Daoy (cell line): ENCODE measurements around the gene MBOAT2. TPM values are rescaled to one million over a fixed set of nuclear protein-coding genes. Genes with fewer than 3 reads are reported as not detected.
"Not testable (repeated sequence)": the region's sequence is repeated elsewhere in the genome, so short reads cannot be mapped to it uniquely, and the experiment has no call there.

ENCODE experiments used
- DNase-seq: peaks from one replicate; pipeline ENCODE4 v3.0.0-alpha.2; 2015; ENCODE audit warnings: low read depth
- total RNA-seq: library from RNA; depleted of rRNA; stranded (reverse); fragments of >200 nt; shearing (Covaris generic); gene quantifications from 2 replicates; pipeline ENCODE4 v1.2.3, GENCODE V29; 2014

MBOAT2 gene
- total RNA-seq, 1 experiment from 2014 or later, result 21.0 TPM

DNA sequence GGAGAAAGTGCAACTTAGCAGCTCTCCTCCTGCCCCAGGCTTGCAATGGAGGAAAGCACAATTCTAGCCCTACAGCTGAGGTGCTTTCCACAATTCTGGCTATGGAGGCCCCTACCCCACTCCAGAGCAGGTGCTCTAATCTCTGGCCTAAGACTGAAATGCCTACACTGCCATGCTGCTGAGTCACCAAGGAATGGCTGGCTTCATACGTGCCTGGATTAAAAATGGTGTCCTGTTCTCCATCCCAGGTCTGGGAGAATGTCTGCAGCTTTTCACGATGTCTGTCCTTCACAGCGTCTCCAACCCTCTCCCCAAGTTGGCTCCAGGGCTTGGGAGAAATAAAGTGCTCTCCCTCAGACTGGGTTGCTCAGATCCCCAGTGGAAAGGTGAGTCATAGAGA lies 48.5 kb downstream of the MBOAT2 start:
- DNase-seq, result no peak

DNA sequence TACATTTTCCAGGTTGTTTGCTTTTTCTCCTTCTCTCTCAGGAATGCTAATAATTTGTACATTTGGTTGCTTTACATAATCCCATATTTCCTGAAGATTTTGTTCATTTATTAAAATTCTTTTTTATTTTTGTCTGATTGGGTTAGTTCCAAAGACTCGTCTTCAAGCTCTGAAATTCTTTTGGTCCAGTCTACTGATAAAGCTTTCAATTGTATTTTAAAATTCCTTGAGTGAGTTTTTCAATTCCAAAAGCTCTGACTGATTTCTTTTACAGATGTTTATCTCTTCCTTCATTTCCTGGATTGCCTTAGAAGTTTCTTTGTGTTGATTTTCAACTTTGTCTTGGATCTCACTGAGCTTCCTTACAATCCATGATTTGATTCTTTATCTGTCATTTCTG lies 50.0 kb downstream of the MBOAT2 start:
- DNase-seq, result no peak

DNA sequence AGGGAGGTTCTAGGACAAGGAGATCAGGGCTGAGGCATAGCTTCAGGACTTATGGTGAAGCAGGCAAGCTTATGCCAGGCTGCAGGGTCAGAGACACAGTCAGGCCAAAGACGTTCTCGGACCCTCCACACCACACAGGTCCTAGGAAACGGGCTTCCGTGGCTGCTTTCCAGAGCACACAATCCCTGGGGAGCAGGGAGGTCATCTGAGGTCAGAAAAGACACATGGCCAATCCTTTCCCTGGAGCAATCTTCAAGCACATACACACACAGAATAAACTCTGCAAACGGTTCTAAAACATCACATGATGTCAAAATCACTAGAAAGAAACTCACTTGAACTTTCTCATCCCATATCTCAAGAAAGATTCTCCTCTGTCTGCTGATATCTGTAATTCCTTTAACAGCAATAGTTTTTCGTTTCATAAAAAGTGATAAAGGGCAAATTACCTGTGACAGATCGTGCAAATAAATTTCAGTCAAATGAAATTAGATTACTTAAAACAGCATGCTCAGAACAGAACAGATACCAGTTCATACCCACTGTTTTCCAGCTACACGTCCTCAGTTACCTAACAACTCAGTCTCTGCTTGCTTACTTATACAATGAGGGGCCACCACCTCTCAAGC lies 63.9 kb downstream of the MBOAT2 start:
- DNase-seq, result no peak

DNA sequence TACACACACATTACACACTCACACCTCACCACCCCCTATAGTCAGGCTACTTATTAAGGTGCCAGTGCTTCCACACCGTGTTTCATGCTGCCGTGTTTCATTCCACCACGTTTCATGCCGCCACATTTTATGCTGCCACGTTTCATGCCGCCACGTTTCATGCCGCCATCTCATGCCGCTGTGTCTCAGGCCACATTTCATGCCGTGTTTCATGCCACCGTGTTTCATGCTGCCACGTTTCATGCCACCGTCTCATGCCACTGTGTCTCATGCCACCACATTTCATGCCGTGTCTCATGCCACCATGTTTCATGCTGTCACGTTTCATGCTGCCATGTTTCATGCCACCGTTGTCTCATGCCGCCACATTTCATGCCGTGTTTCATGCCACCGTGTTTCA lies 65.1 kb downstream of the MBOAT2 start:
- DNase-seq, result no peak

DNA sequence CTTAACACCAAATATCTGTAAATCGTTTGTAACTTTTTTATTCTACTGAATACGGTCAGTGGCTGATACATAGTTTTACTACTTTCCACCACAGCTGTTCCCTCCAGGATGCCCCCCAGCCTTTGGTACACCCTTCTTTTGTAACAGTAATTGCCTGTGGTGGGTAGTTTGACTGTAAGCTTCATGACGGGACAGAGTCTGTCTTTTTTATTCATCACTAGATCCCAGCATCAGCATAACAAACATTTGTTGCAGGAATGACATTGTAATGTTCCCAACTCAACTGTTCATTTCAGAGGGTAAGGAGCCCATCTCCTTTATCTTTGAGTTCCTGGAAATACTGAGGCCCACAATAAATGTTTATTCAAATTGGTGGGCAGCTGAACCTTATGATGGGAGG lies 67.5 kb downstream of the MBOAT2 start:
- DNase-seq, result no peak

DNA sequence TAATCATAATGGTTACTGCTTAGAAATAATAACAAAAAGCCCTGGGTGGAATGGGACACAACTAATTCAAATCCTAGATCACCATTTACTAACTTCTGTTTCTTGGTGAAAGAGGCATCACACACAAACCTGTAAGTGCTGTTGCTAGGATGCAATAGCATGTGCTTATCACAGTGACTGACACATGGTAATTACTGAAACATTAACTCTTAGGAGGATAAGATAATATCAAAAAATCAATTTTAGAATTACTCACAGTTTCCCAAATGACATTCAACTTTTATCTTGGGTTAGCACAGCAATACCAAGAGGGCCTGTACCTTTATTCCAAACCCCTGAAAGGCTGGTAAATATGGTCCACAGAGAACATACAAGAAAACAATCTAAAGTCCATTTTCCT lies 69.1 kb downstream of the MBOAT2 start:
- no peak for DNase-seq

DNA sequence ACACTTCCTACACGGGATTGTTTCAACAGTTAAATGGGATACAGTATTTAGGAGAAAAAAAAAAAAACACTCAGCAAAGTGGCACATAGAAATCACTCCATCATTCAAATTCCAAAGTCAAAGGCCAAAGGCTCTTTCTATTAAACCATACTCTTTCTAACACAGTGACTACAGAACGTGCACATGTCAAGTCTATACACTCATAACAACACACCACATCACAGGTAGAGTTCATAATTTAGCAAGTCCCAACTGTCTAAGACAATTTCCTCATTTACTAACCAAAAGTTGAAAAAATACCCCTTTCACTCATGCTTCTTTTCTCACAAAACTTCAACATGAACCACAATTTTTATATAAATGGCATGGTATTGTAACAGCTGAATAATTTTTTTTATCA lies 70.8 kb downstream of the MBOAT2 start:
- no peak for DNase-seq

DNA sequence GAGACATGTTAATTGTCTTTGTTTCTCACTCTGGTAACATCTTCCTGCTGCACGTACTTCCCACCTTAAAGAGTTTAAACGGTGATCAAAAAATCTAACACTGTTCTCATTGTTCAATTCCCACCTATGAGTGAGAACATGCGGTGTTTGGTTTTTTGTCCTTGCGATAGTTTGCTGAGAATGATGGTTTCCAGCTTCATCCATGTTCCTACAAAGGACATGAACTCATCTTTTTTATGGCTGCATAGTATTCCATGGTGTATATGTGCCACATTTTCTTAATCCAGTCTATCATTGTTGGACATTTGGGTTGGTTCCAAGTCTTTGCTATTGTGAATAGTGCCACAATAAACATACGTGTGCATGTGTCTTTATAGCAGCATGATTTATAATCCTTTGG lies 73.3 kb downstream of the MBOAT2 start:
- not testable (repeated sequence) for DNase-seq

DNA sequence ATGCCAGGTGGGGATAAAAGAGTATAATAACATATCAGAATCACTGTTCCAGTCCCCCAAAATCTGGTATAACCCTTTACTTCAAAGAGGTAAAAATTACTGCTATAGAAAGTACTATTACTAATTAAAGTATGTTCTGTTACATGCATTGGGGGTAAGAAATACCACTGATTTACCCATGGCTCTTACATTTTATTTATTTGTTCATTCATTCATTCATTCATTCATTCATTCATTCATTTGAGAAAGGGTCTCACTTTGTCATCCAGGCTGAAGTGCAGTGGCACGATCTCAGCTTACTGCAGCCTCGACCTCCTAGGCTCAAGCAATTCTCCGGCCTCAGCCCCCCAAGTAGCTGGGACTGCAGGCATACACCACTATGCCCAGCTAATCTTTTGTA lies 74.4 kb downstream of the MBOAT2 start:
- DNase-seq, result no peak

DNA sequence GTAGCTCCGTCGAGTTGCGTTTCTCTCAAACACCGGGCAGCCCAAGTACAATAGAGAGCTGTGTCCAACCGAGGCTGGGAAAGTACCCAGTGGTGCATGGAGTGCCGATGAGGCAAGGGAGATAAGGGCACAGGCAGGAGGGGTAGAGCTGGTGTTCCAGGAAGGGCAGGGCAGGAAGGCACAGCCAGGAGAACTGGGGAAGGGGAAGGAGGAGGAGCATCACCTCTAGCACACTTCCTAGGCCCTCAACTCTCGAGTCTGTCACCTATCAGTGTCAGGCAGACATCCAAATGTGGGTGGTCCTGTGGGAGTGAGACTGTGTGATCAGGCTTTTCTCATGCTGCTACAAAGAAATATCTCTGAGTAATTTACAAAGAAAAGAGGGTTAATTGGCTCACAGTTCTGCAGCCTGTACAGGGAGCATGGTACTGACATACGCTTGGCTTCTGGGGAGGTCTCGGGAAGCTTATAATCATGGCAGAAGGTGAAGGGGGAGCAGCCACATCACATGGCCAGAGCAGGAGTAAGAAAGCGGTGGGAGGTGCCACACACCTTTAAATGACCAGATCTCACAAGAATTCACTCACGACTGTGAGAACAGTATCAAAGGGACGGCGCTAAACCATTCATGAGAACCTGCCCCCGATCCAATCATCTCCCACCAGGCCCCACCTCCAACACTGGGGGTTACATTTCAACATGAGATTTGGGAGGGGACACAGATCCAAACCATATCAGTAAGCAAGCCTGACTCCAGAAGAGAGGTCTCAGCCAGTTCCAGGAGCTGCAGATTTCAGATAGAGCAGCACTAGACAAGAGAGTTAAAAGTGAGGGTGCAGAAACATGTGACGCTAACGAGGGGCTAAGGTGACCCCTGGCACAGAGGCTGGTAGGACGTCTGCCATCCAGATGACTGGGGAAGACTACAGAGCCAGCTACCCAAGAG lies 75.7 kb downstream of the MBOAT2 start:
- no peak for DNase-seq

DNA sequence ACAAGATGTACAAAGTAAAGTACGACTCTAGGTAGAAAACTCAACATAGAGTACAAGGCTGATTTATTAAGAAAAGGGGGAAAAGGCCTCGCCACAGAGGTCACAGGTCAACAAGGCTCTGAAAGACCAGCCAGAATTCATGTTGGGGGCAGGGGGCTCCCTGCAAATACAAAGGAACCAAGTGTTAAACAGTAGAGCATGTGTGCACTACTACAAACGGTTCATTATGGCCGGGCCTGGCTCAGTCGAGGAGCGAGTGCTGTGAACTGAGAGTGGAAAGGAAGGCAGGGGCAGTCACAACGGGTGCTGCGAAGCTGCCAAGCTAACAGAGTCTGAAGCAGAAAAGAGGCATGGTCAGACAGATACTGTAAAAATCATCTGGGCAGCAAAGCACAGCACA lies 77.1 kb downstream of the MBOAT2 start:
- no peak for DNase-seq

DNA sequence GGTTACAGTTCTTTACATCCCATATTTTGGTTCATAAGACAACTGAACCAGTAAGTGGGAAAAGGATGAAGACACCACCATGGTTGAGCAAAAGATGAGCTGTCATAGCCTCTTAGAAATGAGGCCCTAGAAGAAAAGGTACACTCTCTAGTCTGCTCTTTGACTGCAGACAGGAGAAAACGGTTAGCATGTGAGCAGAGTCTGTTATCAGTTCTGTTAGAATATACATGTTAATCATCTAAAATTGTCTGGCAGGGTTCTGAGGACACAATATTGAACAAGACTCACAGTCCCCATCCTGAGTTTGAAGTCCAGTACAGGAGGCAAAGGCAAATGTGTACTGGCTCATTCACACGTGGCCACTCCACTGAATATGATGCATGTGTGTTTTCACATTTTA lies 78.1 kb downstream of the MBOAT2 start:
- DNase-seq, result no peak

DNA sequence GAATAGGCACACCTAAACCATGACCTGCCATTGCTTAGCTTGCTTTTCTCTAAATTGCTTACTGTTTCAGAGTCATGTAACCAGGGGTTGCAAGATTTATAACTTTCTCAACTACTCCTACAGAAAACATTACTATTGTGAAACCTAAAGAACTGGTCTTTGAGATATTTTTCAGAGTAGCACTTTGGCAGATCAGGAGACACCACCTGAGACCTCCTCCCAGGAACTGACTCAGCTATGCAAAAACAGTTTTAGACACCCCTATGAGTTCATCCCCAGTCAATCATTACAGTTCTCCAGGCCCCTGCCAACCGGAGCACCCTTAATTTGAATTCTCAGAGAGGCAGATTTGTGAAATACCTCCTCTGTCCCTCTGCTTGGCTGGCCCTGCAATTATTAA lies 80.3 kb downstream of the MBOAT2 start:
- DNase-seq, result no peak

DNA sequence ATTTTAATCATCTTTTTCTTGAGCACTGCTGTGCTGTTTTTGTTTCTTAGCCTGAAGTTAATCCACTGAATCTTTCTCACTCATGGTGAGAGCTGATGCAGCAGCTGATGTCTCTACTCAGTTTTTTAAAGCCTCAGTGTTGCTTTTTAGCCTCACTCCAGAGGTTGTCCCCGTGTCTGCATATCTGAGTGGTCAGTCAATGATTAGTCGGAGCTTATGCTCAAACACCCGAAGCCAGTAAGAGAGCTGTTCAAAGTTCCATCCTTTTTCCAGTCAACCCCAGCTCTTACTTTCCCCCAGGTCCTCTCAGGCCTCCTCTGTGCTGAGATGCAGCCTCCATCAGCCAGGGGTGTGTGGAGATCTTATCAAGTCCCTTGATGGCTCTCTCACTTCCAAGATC lies 81.1 kb downstream of the MBOAT2 start:
- DNase-seq, result no peak

DNA sequence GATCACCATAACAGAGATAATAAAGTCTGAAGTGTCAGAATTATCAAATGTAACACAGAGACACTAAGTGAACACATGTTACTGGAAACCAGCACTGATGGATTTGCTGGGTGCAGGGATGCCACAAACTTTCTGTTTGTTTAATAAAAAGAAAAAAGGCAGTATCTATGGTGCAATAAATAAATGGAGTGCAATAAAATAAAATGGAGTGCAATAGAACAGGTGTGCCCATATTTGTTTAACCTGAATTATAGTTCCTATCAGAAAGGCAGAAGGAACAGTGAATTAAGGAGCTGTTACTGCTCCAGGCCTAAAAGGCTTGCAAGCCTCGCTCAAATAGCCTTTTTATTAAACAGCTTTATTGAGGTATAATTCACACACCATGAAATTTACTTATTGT lies 85.1 kb downstream of the MBOAT2 start:
- no peak for DNase-seq

DNA sequence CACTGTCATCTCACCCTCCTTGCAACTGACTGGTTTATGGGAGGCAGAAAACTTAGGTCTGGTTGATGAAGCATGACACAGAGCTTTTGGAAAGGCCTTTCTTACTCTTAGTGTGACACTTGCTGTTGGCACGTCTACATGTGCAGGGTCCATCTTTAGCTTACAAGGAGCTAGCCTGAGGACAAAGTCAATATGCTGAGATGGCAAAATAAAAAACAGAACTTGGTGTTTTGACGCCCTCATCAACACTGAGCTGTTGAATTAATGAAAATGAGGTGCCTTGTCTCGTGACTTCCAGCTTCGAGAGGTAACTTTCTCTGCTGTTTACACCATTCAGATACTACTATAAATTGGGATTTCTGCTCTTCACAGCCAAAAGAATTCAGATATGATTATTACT lies 87.5 kb downstream of the MBOAT2 start:
- DNase-seq, result no peak

DNA sequence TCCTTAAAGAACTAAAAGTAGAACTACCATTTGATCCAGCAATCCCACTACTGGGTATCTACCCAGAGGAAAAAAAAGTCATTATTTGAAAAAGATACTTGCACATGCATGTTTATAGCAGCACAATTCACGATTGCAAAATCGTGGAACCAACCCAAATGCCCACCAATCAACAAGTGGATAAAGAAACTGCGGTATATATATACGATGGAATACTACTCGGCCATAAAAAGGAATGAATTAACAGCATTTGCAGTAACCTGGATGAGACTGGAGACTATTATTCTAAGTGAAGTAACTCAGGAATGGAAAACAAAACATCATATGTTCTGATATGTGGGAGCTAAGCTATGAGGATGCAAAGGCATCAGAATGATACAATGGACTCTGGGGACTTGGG lies 89.7 kb downstream of the MBOAT2 start:
- DNase-seq, result not testable (repeated sequence)

DNA sequence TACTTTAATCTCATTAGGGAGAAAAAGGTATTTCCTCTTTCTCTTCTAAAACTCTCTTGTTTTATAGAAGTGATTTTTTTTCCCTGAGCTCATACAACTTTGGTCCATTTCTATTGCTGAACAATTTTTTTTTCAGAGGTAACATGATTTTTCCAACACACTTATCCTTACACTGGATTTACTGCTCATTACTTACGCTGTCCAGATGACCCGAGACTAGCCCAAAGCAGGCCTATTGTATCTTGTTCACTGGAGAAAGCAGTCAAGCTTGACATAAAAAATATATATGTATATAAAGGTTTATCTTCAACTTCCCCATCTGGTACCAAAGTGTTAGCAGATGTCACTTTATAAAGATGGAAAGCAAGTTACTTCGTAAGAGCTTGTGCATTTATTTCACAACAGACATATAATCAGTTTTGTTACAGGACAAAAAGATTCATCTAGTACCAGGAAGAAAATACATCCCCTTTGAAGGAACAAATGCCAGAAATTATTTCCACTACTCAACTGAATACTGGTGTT lies 95.7 kb downstream of the MBOAT2 start:
- no peak for DNase-seq

DNA sequence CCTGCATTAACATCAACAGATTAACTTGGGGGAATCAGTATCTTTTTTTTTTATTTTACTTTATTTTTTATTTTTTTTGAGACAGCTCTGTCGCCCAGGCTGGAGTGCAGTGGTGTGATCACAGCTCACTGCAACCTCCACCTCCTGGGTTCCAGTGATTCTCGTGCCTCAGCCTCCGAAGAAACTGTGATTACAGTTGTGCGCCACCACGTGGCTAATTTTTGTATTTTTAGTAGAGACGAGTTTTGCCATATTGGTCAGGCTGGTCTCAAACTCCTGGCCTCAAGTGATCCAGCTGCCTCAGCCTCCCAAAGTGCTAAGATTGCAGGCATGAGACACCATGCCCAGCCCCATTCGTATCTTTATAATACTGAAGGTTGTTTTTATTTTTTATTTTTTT lies 99.6 kb downstream of the MBOAT2 start:
- not testable (repeated sequence) for DNase-seq

DNA sequence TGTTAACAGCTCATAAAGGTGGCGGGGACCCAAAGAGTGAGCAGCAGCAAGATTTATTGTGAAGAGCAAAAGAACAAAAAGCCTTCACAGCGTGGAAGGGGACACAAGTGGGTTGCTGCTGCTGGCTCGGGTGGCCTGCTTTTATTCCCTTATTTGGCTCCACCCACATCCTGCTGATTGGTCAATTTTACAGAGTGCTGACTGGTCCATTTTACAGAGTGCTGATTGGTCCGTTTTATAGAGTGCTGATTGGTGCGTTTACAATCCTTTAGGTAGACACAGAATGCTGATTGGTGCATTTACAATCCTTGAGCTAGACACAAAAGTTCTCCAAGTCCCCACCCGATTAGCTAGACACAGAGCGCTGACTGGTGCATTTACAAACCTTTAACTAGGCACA lies 100.7 kb downstream of the MBOAT2 start:
- DNase-seq, result not testable (repeated sequence)

DNA sequence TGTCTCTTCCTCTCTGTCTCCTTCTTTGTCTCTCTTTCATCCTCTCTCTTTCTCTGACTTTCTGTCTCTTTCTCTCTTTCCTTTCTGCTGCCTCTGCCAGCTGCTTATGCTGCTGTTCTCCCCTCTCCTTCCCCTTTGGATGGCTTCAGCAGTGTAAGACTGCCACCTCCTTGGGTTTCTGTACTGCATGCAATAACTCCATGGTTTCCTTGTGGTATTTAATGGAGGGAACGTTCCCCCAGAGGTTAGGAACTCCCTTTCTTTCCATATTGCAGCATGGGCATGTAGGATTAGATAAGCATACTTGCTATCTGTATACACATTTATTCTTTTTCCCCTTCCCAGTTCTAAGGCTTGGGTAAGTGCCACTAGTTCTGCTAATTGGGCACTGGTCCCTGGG lies 106.3 kb downstream of the MBOAT2 start:
- DNase-seq, result not testable (repeated sequence)

DNA sequence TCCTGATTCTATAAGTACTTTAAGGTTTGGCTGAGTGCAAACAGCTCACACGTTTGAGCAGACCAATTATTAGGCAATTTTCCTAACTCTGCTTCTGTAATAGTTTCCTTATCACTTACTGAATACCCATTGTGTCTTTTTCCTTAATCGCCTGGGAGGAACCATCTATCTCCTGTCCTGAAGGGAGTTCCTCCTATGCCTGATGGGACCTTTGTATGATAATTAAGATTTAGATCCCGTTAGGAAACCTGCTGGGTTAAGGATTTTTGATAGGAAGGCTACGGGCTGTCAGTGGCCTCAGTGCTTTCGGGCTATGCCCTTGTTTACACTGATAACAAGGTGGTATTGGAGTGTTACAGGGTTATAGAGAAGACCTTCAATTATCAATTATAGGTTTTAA lies 106.8 kb downstream of the MBOAT2 start:
- DNase-seq, result not testable (repeated sequence)
